Measurements from ENCODE around the gene NAT8L.

Gene NAT8L

DNA sequence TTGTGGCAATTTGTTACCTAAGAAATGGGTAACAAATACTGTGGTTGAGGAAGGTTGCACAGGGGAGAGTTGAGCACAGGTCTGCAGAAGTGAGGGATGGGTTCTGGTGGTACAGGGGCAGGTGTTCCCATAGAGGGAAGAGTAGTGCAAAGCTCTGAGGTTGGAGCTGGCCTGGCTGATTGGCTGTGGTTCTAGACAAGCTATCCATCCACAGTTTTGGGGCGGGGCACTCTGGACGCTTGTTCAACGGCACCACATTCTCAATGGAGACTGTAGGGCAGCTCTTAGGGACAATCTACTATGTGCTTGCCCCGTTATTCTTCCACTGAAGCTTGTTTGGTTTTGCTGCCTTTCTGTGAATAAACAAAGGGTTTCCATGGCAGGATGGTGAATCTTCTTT, 35.4 kb downstream of the NAT8L start:
- DNase-seq (ENCODE audit: low read depth in 2 of 2) = no peak

GRCh38 chr4:2095236-2096072, 36.3 kb downstream of the NAT8L start:
- DNase-seq (ENCODE audit: low read depth in 2 of 2) = no peak

GRCh38 chr4:2096073-2096609, 37.0 kb downstream of the NAT8L start:
- no peak for DNase-seq (ENCODE audit: low read depth in 2 of 2)

DNA sequence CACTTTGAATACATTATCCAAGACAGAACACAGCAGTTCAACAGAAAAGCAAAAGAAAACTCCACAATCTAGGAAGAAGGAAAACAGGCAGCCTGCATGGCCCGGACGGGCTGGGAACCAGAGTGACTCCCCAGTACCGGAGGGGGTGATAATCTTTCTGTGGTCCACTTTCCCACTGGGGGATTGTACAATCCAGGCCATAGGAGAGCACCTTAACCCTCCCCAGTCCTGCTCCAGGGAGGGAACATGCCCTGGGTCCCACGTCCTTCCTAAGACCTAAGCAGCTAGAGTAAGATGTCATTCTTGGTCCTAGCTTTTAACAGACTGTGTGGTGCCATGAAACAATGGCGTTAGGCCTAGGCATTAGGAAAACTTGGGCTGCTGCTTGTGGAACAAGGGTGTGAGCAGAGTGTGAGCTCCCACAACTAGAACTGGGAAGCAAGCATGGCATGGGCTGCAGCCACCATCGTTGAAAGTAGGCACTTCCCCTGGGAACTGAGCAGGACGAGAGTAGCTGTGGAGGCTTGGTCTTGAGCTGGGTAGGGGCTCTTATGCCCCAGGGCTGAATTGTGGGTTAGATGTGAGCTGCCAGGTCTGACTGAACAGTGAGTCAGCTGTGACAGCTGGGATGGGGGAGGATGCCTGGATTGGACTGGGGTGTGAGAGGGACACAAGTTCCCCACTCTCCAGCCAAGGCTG, 42.4 kb downstream of the NAT8L start:
- no peak for DNase-seq (ENCODE audit: low read depth in 2 of 2)

DNA sequence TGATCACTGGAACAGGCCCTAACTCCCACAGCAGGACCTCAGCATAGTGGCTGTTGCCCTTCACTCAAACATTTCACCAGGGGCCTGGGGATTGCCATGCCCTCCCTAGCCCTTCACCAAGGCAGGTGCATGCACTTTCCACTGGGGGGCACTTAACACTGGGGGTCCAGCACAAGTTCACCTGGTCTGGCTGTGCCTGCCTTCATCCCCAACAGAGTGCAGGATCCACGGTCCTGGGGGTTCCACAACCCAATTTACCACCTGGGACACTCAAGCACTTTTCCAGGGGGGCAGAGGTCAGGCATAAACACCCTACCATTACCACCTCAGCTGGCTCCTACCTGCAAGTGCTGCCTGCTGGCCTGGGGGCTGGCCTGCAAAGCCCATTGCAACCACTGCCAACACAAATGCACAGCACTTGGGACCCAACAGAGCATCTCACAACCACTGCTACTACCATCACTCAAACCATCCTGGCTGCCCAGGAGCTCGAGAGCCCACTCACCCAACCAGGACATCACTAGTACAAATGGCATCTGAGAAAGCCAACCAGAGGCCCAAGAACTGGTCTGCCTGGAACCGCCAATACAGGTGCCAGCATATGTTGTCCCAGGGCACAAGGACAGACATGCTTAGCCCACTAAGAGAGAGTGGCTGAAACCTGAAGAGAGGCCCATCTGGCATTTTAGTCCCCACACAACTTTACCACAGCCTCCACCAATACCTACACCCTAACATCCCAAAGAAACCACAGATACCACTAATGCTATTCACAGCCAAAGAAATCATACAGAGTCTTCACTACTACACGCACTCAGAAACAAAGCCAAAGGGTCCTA, 43.1 kb downstream of the NAT8L start:
- no peak for DNase-seq (ENCODE audit: low read depth in 2 of 2)

GRCh38 chr4:2103127-2103842, 44.2 kb downstream of the NAT8L start:
- DNase-seq (ENCODE audit: low read depth in 2 of 2) = no peak

DNA sequence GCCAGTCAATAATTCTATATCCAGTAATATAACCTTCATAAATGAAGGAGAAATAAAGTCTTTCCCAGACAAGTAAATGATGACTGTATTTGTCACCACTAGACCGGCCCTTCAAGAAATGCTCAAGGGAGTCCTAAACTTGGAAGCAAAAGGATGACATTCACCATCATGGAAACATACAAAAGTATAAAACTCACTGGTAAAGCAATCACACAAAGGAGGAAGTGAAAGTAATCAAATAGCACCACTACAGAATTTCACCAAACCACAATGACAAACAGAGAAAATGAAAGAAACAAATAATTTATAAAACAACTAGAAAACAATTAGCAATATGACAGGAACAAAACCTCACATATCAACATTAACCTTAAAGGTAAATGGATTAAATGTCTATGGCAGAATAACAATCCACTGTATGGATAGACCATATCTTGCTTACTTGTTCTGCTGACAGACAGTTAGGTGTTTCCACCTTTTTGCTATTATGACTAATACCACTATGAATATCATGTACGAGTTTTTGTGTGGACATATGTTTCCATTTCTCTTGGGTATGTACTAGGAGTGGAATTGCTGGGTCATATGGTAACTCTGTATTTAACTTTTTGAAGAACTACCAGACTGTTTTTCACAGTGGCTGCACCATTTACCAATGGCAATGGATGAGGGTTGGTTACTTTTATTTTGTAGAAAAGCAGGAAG, 44.9 kb downstream of the NAT8L start:
- DNase-seq (ENCODE audit: low read depth in 2 of 2) = no peak

DNA sequence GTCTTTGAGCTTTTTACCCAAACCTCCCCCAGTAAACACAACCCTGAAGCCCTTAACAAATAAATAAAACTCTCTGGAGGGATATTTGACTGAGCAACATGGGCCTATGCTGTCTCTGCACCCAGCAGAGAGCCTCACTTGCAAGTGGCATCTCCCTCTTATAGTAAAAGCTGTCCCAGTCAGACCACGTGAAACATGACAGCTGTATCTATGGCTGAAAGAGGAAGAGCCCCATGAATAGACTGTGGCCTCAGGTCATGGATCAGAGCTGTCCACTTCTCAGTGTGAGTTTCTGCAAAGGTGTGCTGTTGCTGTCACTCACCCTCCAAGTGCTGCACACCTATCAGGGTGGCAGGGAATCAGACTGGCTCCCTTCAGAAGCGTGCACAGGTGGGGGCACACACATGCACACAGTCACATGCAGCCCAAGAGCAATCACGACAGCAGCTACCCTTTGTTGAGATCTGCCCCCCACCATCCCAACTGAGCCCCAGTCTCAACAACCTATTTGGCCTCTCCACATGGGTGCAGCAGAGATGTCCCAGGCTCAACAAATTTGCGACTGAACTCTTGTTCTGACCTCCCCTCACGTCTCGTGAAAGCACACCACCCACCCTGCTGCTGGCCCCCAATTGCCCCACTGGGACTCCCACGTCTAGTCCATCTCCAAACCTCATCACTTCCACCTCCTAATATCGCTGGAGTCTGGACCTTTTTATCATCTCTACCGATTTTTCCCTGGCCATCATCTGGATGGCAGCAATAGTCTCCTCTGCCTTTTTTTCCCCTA, 45.6 kb downstream of the NAT8L start:
- DNase-seq (ENCODE audit: low read depth in 2 of 2) = no peak

DNA sequence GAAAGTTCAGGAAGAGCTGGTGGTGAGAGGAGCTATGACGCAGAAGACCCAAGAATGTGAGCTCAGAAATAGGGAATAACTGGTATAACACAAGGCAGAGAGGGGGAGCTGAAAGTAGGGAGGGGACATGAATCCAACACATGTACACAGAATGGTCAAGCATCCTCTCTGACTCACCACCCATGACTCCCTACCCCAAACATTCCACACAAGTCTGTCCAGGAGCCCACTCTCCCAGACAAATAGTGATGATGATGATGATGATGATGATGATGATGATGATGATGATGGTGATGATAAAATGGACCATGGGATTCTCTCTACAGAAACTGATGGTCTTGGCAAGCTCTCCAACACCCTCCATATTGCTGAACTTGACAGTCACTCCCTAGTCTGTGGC, 46.4 kb downstream of the NAT8L start:
- no peak for DNase-seq (ENCODE audit: low read depth in 2 of 2)

DNA sequence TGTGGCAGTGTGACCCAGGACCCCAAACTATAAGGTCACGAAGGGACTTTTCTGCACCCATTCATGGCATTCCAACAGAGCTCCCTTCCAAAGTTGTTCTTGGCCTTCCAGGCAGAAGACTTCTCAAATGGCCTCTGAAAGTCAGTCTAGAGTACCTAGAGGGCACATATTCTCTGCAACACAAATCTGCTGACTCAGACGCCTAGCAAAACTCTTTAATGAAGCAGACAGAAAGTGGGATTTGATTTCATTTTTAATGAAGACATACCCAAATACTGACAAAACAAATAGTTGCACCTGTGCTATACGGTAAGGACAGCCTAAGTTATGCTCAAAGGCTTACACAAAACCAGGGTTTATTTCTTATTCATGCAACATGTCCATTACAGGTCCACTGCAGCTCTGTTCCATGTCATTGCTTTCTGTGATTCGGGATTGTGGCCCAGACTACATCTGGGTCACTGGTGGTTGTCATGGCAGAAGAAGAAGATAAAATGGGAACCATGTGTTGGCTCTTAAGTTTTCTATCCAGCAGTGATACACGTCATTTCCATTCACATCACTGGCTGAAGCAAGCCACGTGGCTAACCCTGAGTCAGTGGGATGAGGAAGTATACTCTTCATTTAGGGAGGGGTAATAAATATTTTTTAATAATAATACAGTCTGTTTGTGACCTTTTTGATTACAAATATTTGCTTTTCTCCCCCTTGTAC, 57.7 kb downstream of the NAT8L start:
- DNase-seq (ENCODE audit: low read depth in 2 of 2) = no peak
